GM12872 (cell line): ENCODE results near the gene N4BP3.

Source experiments
- TF ChIP-seq, protein P1 (sequence below): IDR thresholded peaks from 3 replicates; pipeline ENCODE4 v1.5.1; 2011; ENCODE audit warnings: low read depth, mild to moderate bottlenecking, low read length, moderate library complexity; ENCODE audit not compliant: insufficient read depth

The N4BP3 gene

DNA sequence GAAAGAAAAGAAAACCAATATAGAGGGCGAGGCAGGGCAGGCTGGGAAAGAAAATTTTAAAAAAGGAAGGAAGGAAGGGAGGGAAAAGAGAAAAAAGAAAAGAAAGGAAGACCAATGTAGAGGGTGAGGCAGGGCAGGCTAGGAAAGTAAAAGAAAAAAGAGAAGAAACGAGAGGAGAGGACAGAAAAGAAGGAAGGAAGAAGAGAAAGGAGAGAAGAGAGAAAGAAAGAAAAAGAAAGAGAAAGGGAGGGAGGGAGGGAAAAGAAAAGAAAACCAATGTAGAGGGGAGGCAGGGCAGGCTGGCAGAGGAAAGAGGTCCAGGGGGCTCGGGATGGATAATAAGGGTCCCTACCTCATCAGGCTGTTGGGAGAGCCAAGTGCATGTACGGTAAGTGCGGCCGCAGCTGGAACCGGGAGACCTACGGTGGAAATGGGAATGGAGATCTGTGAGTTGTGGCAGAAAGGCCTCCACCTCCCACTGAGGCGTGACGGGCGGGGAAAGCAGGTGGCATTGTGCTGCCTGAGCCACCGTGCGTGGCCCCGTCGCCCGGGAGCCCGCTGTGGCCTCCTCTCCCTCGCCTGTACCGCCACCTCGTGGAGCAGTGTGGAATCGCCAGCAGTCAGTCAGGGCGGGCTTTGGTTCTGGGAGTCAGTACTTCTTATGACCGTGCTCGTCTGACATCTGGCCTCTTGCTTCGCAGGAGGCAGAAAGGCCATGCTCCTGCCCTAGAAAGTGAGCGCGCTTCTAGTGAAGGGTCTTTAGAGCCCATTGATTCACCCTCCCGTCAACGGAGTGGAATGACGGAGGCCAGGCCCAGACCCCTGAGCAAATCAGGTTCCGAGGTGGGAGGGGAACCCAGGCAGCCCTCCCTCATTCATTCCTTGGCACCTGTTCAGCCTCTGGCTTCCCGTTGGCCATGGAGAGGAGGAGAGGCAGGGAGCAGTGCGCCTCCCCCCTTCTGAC lies 50.7 kb downstream of the N4BP3 start:
- TF ChIP-seq, protein P1, sequence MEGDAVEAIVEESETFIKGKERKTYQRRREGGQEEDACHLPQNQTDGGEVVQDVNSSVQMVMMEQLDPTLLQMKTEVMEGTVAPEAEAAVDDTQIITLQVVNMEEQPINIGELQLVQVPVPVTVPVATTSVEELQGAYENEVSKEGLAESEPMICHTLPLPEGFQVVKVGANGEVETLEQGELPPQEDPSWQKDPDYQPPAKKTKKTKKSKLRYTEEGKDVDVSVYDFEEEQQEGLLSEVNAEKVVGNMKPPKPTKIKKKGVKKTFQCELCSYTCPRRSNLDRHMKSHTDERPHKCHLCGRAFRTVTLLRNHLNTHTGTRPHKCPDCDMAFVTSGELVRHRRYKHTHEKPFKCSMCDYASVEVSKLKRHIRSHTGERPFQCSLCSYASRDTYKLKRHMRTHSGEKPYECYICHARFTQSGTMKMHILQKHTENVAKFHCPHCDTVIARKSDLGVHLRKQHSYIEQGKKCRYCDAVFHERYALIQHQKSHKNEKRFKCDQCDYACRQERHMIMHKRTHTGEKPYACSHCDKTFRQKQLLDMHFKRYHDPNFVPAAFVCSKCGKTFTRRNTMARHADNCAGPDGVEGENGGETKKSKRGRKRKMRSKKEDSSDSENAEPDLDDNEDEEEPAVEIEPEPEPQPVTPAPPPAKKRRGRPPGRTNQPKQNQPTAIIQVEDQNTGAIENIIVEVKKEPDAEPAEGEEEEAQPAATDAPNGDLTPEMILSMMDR: peak; percentile 99

DNA sequence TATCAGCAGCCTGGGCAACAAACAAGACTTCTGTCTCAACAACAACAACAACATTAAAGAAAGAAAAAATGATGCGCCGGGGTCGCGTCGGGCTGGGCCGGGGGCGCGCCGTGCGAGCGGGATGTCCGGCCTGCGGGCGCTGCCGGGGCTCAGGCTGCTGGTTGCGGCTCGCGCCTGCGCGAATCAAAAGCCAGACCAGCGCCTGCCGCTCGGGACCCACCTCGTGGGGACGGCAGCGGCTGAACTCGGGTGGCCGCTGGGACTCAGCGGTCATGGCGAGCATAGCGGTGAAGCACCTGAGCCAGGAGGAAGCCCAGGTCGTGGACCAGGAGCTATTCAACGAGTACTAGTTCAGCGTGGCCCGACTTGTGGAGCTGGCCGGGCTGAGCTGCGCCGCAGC lies 52.2 kb downstream of the N4BP3 start:
- TF ChIP-seq, protein P1: no peak

DNA sequence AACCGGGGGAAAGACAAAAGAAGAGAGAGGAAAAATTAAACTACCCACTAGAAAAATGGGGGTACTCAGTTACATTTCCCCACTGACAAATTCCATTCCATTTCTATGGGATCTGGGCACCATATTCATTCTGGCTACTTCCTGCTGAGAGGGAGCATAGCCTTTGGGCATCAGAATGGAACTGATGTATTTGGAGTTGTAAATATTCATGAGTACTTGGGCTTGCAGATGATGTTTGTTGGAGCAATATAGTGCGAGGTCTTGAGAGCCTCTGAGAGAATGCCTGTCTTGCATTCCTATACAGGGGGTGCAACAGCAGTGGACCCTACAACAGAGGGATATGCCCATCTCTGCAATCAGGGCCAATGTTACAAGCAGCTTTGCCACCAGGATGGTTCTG lies 57.1 kb downstream of the N4BP3 start:
- TF ChIP-seq, protein P1: no peak

DNA sequence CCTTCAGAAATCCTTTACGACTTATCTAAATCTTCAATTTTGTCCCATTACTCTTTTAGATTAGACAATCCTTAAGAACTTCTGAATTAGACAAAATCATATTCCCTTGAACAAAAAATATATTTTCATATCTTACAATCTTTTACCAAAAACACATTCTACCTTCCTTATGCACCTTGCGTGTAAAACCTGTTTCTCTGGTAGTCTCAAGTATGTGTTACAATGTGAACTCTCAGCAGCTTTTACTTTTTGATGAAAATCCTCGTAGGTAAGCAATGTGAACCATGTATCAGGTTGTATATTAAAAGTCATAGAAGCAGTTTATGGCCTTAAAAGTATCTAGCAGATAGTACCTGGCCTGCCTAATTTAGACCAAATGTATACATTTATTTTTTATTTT lies 61.1 kb downstream of the N4BP3 start:
- TF ChIP-seq, protein P1: no peak
